ENCODE measurements around the gene WDFY4. TPM values are rescaled to one million over a fixed set of nuclear protein-coding genes. Genes with fewer than 3 reads are reported as not detected.
A peak's percentile ranks its signal among the peaks of the same experiment; 100 is the strongest.

Gene WDFY4
- total and polyA plus RNA-seq, 9 of the 15 experiments (the other 6 are each of a cell fraction or from before 2014, with no cell fraction given): 0.01 to 0.02 (median 0.01) TPM; not detected in 6

- CTCF ChIA-PET (ENCODE audit: low intra/inter-chr PET ratio): no interaction called here
- intact Hi-C loops (cut with micrococcal nuclease): no loop called here
These were observed 215.7 kb downstream of the WDFY4 start for GRCh38 chr10:48900371-48900801.

GRCh38 chr10:48901319-48901718 lies 216.6 kb downstream of the WDFY4 start:
- Histone ChIP-seq H3K4me3 (no peak overlapping the region), H3K4me2 (ENCODE audit: insufficient read depth, low read length) (no peak overlapping the region), H3K9ac (ENCODE audit: insufficient read depth in 1 of 2, low read depth in 2 of 2, low read length in 2 of 2) (no peak overlapping the region), H3K36me3 (ENCODE audit: control insufficient read depth, insufficient read depth, low read length) (no peaks in the 10 kb centered on the region), H3K27me3 (ENCODE audit: control insufficient read depth in 2 of 2, insufficient read depth in 2 of 2, low read length in 2 of 2) (peaks cover 8 to 39% of the 10 kb centered on the region in 2 experiments; a peak in 4 of 5 replicates), H3K9me1 (ENCODE audit: control insufficient read depth, insufficient read depth, low read length) (no peaks in the 10 kb centered on the region), H3K79me2 (ENCODE audit: control insufficient read depth, insufficient read depth, low read length) (no peaks in the 10 kb centered on the region), H3K4me1 (replicated peaks in 1 of 2; ENCODE audit: control insufficient read depth in 2 of 2, insufficient read depth in 2 of 2, low read length in 2 of 2) (no peaks in the 10 kb centered on the region), H2AFZ (ENCODE audit: low read depth, low read length) (no peak overlapping the region), H3K9me3 (replicated peaks; ENCODE audit: control insufficient read depth, insufficient read depth, low read depth, low read length) (no peaks in the 10 kb centered on the region), H4K20me1 (replicated peaks; ENCODE audit: control insufficient read depth, insufficient read depth, low read length) (no peaks in the 10 kb centered on the region), H3K27ac (ENCODE audit: extremely low read depth, low read depth, low read length) (no peak overlapping the region)
- CTCF ChIA-PET (ENCODE audit: low intra/inter-chr PET ratio): no interaction called here
- no peak for ATAC-seq
- FAIRE-seq: no peak
- no peak for DNase-seq (ENCODE audit: extremely low read depth in 1 of 4, low spot score in 3 of 4)
- intact Hi-C loops (cut with micrococcal nuclease) (no loop called here), in situ Hi-C loops (cut with MboI) (no loop called here)
- WGBS (ENCODE audit: insufficient coverage, low coverage, missing lambda C conversion rate): 9% methylated on average over 5 of the region's 5 CpGs
- POLR2A ChIA-PET: interaction anchor here (1.6 kb wide), 1 partner anchor 402 kb away, joined by 4 read pairs; no protein-coding TSS in a partner anchor
- no TSS peak for BruUV-seq (replicated peaks)

More at GRCh38 chr10:48900371-48900801, 215.7 kb downstream of the WDFY4 start:
- ATAC-seq (peak; percentile 71), FAIRE-seq (no peak), DNase-seq (ENCODE audit: extremely low read depth in 1 of 4, low spot score in 3 of 4) (no peak)
- Histone ChIP-seq H2AFZ (ENCODE audit: low read depth, low read length) (peak overlapping the region; percentile 21; the same call in 1 of the 2 replicates), H3K27me3 (ENCODE audit: control insufficient read depth in 2 of 2, insufficient read depth in 2 of 2, low read length in 2 of 2) (peaks cover 8 to 40% of the 10 kb centered on the region in 2 experiments; a peak in 4 of 5 replicates), H3K27ac (ENCODE audit: extremely low read depth, low read depth, low read length) (no peak overlapping the region), H3K4me2 (ENCODE audit: insufficient read depth, low read length) (no peak overlapping the region), H4K20me1 (replicated peaks; ENCODE audit: control insufficient read depth, insufficient read depth, low read length) (no peaks in the 10 kb centered on the region), H3K4me1 (replicated peaks in 1 of 2; ENCODE audit: control insufficient read depth in 2 of 2, insufficient read depth in 2 of 2, low read length in 2 of 2) (no peaks in the 10 kb centered on the region), H3K9me1 (ENCODE audit: control insufficient read depth, insufficient read depth, low read length) (no peaks in the 10 kb centered on the region), H3K36me3 (ENCODE audit: control insufficient read depth, insufficient read depth, low read length) (no peaks in the 10 kb centered on the region), H3K9me3 (replicated peaks; ENCODE audit: control insufficient read depth, insufficient read depth, low read depth, low read length) (no peaks in the 10 kb centered on the region), H3K79me2 (ENCODE audit: control insufficient read depth, insufficient read depth, low read length) (no peaks in the 10 kb centered on the region), H3K4me3 (no peak overlapping the region), H3K9ac (ENCODE audit: insufficient read depth in 1 of 2, low read depth in 2 of 2, low read length in 2 of 2) (no peak overlapping the region)
- in situ Hi-C loops (cut with MboI): no loop called here
- TF ChIP-seq GABPA (tag; conservative IDR thresholded peaks at IDR 0.05; ENCODE audit: low read depth): peak; percentile 43; the same call in 1 of the 2 replicates
- peak; percentile 66 for TF ChIP-seq NFE2 (IDR thresholded peaks at IDR 0.05; ENCODE audit: low read depth)
- TF ChIP-seq MTF1 (CRISPR knock-in tag; IDR thresholded peaks at IDR 0.05; ENCODE audit: borderline replicate concordance): no peak
- TF ChIP-seq ZNF316 (IDR thresholded peaks at IDR 0.05): peak; percentile 59
- TF ChIP-seq SPI1 (IDR thresholded peaks at IDR 0.05; ENCODE audit: borderline replicate concordance, low read depth, low read length): 0 out of 2 replicates have a peak, but pooled peaks have one; percentile 45
- no peak for TF ChIP-seq TCFL5 (CRISPR knock-in tag; conservative IDR thresholded peaks at IDR 0.05)
- no peak for TF ChIP-seq ZNF431 (CRISPR knock-in tag; IDR thresholded peaks at IDR 0.05)
- no peak for TF ChIP-seq PHF8 (IDR thresholded peaks at IDR 0.05; ENCODE audit: borderline replicate concordance, low read length)
- peak; percentile 52 for TF ChIP-seq MAFG (tag; conservative IDR thresholded peaks at IDR 0.05)
- peak; percentile 29; the same call in 1 of the 2 replicates for TF ChIP-seq MAFK (IDR thresholded peaks at IDR 0.05; ENCODE audit: low read length)
- POLR2A ChIA-PET: interaction anchor here (0.7 kb wide), 1 partner anchor 55 kb away, joined by 3 read pairs; no protein-coding TSS in a partner anchor
- no TSS peak for BruUV-seq (replicated peaks)
- WGBS (ENCODE audit: insufficient coverage, low coverage, missing lambda C conversion rate): 13% methylated on average over 2 of the region's 2 CpGs
